ENCODE measurements around the gene P4HTM. TPM values are rescaled to one million over a fixed set of nuclear protein-coding genes. Genes with fewer than 3 reads are reported as not detected.

P4HTM gene
- total RNA-seq, 1 experiment from 2014 or later = 63.0 TPM

DNA sequence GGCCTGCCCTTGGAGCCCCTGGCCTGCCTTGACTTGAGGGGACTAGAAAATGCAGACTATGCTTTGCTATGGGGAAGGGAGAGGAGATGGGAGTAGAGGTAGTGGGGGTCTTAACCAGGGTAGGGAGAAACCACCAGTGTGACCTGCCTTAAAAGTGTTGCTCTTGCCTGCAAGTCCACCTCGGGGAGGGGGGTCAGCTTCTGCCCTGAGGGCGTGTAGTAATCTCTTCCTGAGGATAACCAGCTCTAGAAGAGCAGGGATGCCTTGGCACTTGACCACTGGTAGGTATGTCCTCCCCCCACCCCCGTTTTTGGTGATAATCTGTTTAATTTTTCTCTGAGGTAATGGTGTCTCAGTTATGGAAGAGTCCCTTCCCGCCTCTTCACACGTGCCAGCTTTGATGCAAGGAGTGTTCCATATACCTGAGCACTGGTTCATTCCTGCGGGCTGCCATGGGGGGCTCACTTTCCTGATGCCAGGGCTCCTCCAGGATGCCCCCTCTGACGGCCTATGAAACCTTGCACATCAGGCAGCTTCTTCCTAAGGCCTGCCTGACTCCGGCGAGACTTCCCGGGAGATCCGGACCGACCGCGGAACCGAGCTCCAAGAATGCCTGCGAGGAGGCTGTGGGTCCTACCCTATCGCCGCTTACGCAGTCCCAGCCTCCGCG is 780 bp upstream of the P4HTM start:
- no peak for DNase-seq
- TF ChIP-seq CTCF (IDR thresholded peaks at IDR 0.05; ENCODE audit: unreplicated experiment) = no peak
- peaks cover 38% of the 10 kb centered on the region for H3K36me3 Mint-ChIP-seq (ENCODE audit: insufficient read depth, unreplicated experiment)
- H3K4me3 Mint-ChIP-seq (ENCODE audit: low read depth, unreplicated experiment) = peak overlapping the region; percentile 96
- intact Hi-C loops (cut with micrococcal nuclease; ENCODE audit: unreplicated experiment) = loop anchor here (2.0 kb wide), 1 partner anchor 460 kb away; no protein-coding TSS in a partner anchor
- H3K9me3 Mint-ChIP-seq (ENCODE audit: low read depth, unreplicated experiment) = no peaks in the 10 kb centered on the region
- H3K4me1 Mint-ChIP-seq (ENCODE audit: low read depth, unreplicated experiment) = peaks cover 9% of the 10 kb centered on the region
- H3K27me3 Mint-ChIP-seq (ENCODE audit: unreplicated experiment) = no peaks in the 10 kb centered on the region
- BruUV-seq (replicated peaks) = TSS peak; percentile 67
- CTCF ChIA-PET = interaction anchor here (0.7 to 1.2 kb wide), 4 partner anchors 18 to 172 kb away, joined by 3 to 4 read pairs (median 4); partner anchors contain the start of genes NDUFAF3 and WDR6
- peak overlapping the region; percentile 93 for H3K27ac Mint-ChIP-seq (ENCODE audit: unreplicated experiment)

DNA sequence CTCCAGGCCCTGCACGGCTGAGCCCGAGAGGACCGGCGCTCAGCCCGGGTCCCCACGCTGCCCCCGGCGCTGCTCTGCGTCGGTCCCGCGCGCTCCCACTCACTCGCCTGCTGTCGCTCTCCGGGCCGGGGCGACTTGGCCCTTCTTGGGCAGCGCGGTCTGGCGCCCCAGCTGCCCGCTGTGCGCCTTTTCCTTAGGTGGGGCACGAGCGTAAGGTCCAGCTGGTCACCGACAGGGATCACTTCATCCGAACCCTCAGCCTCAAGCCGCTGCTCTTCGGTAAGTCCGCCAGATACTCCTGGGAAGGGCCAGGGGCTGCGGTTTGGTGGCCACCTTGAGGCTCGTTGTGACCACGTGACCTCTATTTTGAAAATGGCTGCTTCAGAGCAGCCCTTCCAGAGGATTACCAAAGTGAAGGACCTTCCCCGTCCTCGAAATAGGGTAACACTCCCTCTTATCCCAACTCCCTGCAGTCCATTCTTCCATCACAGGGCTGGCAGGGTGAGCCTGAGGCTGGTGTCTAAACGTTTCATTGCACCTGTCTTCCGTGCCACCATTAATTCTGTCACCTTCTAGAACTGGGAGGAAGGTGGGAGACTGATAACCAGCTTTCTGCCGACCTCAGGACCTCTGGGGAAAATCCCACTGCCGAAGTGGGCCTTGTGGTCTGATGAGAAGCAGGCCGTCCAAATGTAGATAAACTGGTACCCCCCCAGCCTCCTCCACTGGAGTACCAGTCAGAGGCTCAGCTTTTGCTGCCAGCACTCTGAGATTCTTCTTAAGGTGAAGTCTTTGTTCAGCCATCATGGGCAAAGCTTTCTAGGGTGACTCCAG is 812 bp downstream of the P4HTM start:
- peak; percentile 32 for DNase-seq
- CTCF ChIA-PET = interaction anchor here (1.0 to 1.7 kb wide), 2 partner anchors 16 to 349 kb away, joined by 3 to 8 read pairs; partner anchors contain the start of genes USP4 and WDR6
- peaks cover 33% of the 10 kb centered on the region for H3K36me3 Mint-ChIP-seq (ENCODE audit: insufficient read depth, unreplicated experiment)
- no peak for TF ChIP-seq CTCF (IDR thresholded peaks at IDR 0.05; ENCODE audit: unreplicated experiment)
- peaks cover 9% of the 10 kb centered on the region for H3K4me1 Mint-ChIP-seq (ENCODE audit: low read depth, unreplicated experiment)
- no peaks in the 10 kb centered on the region for H3K9me3 Mint-ChIP-seq (ENCODE audit: low read depth, unreplicated experiment)
- BruUV-seq (replicated peaks) = no TSS peak
- intact Hi-C loops (cut with micrococcal nuclease; ENCODE audit: unreplicated experiment) = no loop called here
- peak overlapping the region; percentile 96 for H3K4me3 Mint-ChIP-seq (ENCODE audit: low read depth, unreplicated experiment)
- H3K27ac Mint-ChIP-seq (ENCODE audit: unreplicated experiment) = peak overlapping the region; percentile 81
- no peaks in the 10 kb centered on the region for H3K27me3 Mint-ChIP-seq (ENCODE audit: unreplicated experiment)

DNA sequence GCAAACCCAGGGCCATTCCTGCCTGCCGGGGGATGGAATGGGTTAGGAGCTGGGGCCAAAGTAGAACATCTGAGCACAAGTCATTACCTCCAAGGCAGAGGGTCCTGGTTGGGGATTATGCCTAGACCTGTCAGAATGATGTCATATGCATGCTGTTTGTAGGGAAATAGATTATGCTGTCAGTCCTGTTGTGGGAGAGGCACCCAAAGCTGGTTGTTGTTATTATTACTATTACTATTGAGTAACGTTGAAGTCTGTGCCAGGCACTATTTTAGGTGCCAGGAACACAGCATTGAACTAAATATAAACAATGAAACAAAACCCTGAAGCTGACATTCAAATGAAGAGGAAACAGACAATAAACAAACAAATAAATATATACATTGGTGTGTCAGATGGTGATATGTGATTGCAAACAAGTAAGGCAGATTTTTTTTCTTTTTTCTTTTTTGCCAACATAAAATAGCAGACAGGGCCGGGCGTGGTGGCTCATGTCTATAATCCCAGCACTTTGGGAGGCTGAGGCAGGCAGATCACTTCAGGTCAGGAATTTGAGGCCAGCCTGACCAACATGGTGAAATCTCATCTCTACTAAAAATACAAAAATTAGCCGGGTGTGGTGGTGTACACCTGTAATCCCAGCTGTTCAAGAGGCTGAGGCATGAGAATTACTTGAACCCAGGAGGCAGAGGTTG is 2.0 kb downstream of the P4HTM start:
- CTCF ChIA-PET = interaction anchor here (1.7 kb wide), 1 partner anchor 15 kb away, joined by 8 read pairs; the partner anchor contains the start of gene WDR6
- TSS peak; percentile 49 for BruUV-seq (replicated peaks)
- DNase-seq = no peak

More for the DNA sequence above, 2.0 kb downstream of the P4HTM start:
- no peaks in the 10 kb centered on the region for H3K27me3 Mint-ChIP-seq (ENCODE audit: unreplicated experiment)
- peaks cover 31% of the 10 kb centered on the region for H3K36me3 Mint-ChIP-seq (ENCODE audit: insufficient read depth, unreplicated experiment)
- no peak for TF ChIP-seq CTCF (IDR thresholded peaks at IDR 0.05; ENCODE audit: unreplicated experiment)
- H3K4me3 Mint-ChIP-seq (ENCODE audit: low read depth, unreplicated experiment) = peak overlapping the region; percentile 96
- intact Hi-C loops (cut with micrococcal nuclease; ENCODE audit: unreplicated experiment) = no loop called here
- no peak overlapping the region for H3K27ac Mint-ChIP-seq (ENCODE audit: unreplicated experiment)
- peaks cover 9% of the 10 kb centered on the region for H3K4me1 Mint-ChIP-seq (ENCODE audit: low read depth, unreplicated experiment)
- H3K9me3 Mint-ChIP-seq (ENCODE audit: low read depth, unreplicated experiment) = no peaks in the 10 kb centered on the region
